GM21381 (cell line): ENCODE data around the gene ZNF221.

Experiments used
- ATAC-seq: cut with Tn5 transposase; IDR thresholded peaks from one replicate; pipeline ENCODE4 v1.9.1; 2021; ENCODE audit warnings: mild to moderate bottlenecking, moderate library complexity; ENCODE audit not compliant: unreplicated experiment

Gene ZNF221

GRCh38 chr19:43956827-43957226, 5.8 kb downstream of the ZNF221 start:
- no peak for ATAC-seq

- ATAC-seq = no peak
Measured at GRCh38 chr19:43957891-43958290, 6.9 kb downstream of the ZNF221 start.

- no peak for ATAC-seq
Measured at GRCh38 chr19:43960411-43960810, 9.4 kb downstream of the ZNF221 start.

- ATAC-seq = no peak
Measured at GRCh38 chr19:43966079-43966694, 15.2 kb downstream of the ZNF221 start.

- no peak for ATAC-seq
Measured at GRCh38 chr19:43976732-43977131, 25.7 kb downstream of the ZNF221 start.

- no peak for ATAC-seq
Measured at GRCh38 chr19:43983544-43983911, 32.5 kb downstream of the ZNF221 start.

GRCh38 chr19:43983912-43984686, 33.1 kb downstream of the ZNF221 start, which contains the start of gene ZNF155:
Gene ZNF155 (plus strand): TSS chr19:43984188. CDS start chr19:43988544, 4,356 bp downstream.
- ATAC-seq = peak; percentile 95

- peak; percentile 9 for ATAC-seq
Measured at GRCh38 chr19:43984687-43985000, 33.6 kb downstream of the ZNF221 start.

GRCh38 chr19:43997631-43998290, 46.7 kb downstream of the ZNF221 start:
- ATAC-seq = no peak

- no peak for ATAC-seq
Measured at GRCh38 chr19:44002212-44002565, 51.2 kb downstream of the ZNF221 start.

- peak; percentile 94 for ATAC-seq
Measured at GRCh38 chr19:44002566-44003460, 51.8 kb downstream of the ZNF221 start, which contains the start of gene ZNF230. Gene ZNF230 (plus strand): TSS chr19:44002957. CDS start chr19:44007079, 4,122 bp downstream.

- no peak for ATAC-seq
Measured at GRCh38 chr19:44003461-44004009, 52.5 kb downstream of the ZNF221 start.

GRCh38 chr19:44005973-44006372, 54.9 kb downstream of the ZNF221 start:
- ATAC-seq = no peak

- no peak for ATAC-seq
Measured at GRCh38 chr19:44007473-44007872, 56.4 kb downstream of the ZNF221 start.

GRCh38 chr19:44010468-44010867, 59.4 kb downstream of the ZNF221 start:
- no peak for ATAC-seq
